Stimulated activated CD8-positive, alpha-beta memory T cell treated with anti-CD3 and anti-CD28 coated beads, Interleukin-15, amount 100 ng/mL, for 4 hours (primary cell): Measurements from ENCODE around the gene SLC23A3.

Experiments used
- DNase-seq, 2 donors: peaks; one replicate each; pipeline ENCODE4 v3.0.0-alpha.2; 2020; ENCODE audit warnings: low read depth in 2 of 2

SLC23A3 gene

GRCh38 chr2:219169930-219170654 lies at the start of gene SLC23A3:
Gene SLC23A3, minus strand, starts transcription at chr2:219170029. Its CDS starts 45 bp downstream, at chr2:219169984.
- DNase-seq = no peak

- peak; percentile 73 to 82 for DNase-seq
Observed at GRCh38 chr2:219218732-219219701, 49.2 kb upstream of the SLC23A3 start, which contains the start of gene ABCB6. Gene ABCB6, minus strand, starts transcription at chr2:219218958. Its CDS starts 285 bp downstream, at chr2:219218673.

- DNase-seq = no peak
Observed at GRCh38 chr2:219218217-219218731, 48.4 kb upstream of the SLC23A3 start.

- DNase-seq = no peak
Observed at GRCh38 chr2:219216535-219216915, 46.7 kb upstream of the SLC23A3 start.

- DNase-seq = no peak
Observed at GRCh38 chr2:219215871-219216534, 46.2 kb upstream of the SLC23A3 start.

- no peak for DNase-seq
Observed at GRCh38 chr2:219214786-219215185, 45.0 kb upstream of the SLC23A3 start.

GRCh38 chr2:219214141-219214540 lies 44.3 kb upstream of the SLC23A3 start:
- no peak for DNase-seq

GRCh38 chr2:219213486-219214071 lies 43.8 kb upstream of the SLC23A3 start:
- no peak for DNase-seq

- DNase-seq = no peak
Observed at GRCh38 chr2:219213026-219213415, 43.2 kb upstream of the SLC23A3 start.

GRCh38 chr2:219210886-219211362 lies 41.1 kb upstream of the SLC23A3 start:
- no peak for DNase-seq

GRCh38 chr2:219210196-219210885 lies 40.5 kb upstream of the SLC23A3 start:
- DNase-seq = no peak

- DNase-seq = no peak
Observed at GRCh38 chr2:219209236-219210195, 39.7 kb upstream of the SLC23A3 start.

GRCh38 chr2:219207884-219208740 lies 38.3 kb upstream of the SLC23A3 start:
- DNase-seq = no peak

- no peak for DNase-seq
Observed at GRCh38 chr2:219207134-219207883, 37.5 kb upstream of the SLC23A3 start.

GRCh38 chr2:219206328-219207133 lies 36.7 kb upstream of the SLC23A3 start, which contains the start of gene ZFAND2B:
Gene ZFAND2B, plus strand, starts transcription at chr2:219206782. Its CDS starts 206 bp downstream, at chr2:219206988.
- peak; percentile 84 to 92 for DNase-seq

GRCh38 chr2:219205981-219206327 lies 36.1 kb upstream of the SLC23A3 start:
- no peak for DNase-seq

- DNase-seq = no peak
Observed at GRCh38 chr2:219205165-219205538, 35.3 kb upstream of the SLC23A3 start.
